ENCODE data around the gene KCNJ10. TPM values are rescaled to one million over a fixed set of nuclear protein-coding genes. Genes with fewer than 3 reads are reported as not detected.
A peak's percentile ranks its signal among the peaks of the same experiment; 100 is the strongest.

The KCNJ10 gene
- total RNA-seq, 2 donors from 2014 or later = 0.29 TPM; not detected in 1

DNA sequence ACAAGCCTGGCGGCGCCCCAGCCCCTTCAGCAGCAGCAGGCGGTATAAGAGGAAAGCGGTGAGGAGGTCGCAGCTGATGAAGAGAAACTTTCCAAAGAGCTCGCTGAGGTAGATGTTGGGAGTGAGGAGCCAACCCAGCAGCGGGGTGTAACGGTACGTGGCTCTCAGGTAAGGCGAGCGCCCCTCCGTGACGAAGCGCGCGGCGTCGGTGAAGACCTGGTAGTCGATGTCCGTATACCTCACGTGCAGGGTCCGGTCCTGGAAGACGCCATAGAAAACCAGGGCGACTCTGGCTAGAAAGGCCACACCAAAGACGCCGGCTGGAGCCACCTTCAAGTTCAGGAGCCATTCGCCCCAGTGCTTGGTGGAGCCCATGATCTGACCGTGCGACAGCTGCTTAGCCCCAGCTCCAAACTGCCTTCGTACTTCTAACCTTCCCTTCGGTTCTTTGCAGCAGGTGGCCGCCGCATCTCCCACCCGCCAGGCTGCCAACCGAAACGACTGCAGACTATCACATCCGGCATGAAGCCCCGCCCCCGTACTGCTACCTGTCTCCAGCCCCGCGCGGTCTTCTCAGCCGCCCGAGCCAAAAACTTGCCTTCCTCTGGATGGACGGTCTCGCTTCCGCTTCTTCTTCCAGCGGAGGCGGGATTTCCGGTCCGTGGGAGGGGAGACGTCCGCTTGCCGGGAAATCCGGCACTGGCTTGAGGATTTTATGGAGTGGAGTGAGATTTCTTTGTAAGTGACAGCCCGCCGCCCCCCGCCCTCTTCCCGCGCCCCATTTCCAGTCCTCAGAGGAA lies 38.4 kb downstream of the KCNJ10 start, which contains the start of gene PIGM:
Gene PIGM, minus strand, starts transcription at position 626 of the 800 bp plus-strand sequence. Its CDS starts 251 bp downstream, at position 375.
- Histone ChIP-seq H3K36me3 (no peaks in the 10 kb centered on the region), H3K4me1 (peaks cover 11% of the 10 kb centered on the region), H3K4me3 (peak within 1 kb of the TSS; percentile 67), H3K9ac (ENCODE audit: low read depth in 2 of 2, low read length in 2 of 2) (peak within 1 kb of the TSS; percentile 72 to 84), H3K27ac (peak within 1 kb of the TSS; percentile 46), H3K9me3 (no peaks in the 10 kb centered on the region), H3K27me3 (no peaks in the 10 kb centered on the region)
- DNase-seq = peak; percentile 98
- intact Hi-C loops (cut with DNase I) = no loop called here
- TF ChIP-seq, protein P1, sequence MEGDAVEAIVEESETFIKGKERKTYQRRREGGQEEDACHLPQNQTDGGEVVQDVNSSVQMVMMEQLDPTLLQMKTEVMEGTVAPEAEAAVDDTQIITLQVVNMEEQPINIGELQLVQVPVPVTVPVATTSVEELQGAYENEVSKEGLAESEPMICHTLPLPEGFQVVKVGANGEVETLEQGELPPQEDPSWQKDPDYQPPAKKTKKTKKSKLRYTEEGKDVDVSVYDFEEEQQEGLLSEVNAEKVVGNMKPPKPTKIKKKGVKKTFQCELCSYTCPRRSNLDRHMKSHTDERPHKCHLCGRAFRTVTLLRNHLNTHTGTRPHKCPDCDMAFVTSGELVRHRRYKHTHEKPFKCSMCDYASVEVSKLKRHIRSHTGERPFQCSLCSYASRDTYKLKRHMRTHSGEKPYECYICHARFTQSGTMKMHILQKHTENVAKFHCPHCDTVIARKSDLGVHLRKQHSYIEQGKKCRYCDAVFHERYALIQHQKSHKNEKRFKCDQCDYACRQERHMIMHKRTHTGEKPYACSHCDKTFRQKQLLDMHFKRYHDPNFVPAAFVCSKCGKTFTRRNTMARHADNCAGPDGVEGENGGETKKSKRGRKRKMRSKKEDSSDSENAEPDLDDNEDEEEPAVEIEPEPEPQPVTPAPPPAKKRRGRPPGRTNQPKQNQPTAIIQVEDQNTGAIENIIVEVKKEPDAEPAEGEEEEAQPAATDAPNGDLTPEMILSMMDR (IDR thresholded peaks at IDR 0.05) = no peak

DNA sequence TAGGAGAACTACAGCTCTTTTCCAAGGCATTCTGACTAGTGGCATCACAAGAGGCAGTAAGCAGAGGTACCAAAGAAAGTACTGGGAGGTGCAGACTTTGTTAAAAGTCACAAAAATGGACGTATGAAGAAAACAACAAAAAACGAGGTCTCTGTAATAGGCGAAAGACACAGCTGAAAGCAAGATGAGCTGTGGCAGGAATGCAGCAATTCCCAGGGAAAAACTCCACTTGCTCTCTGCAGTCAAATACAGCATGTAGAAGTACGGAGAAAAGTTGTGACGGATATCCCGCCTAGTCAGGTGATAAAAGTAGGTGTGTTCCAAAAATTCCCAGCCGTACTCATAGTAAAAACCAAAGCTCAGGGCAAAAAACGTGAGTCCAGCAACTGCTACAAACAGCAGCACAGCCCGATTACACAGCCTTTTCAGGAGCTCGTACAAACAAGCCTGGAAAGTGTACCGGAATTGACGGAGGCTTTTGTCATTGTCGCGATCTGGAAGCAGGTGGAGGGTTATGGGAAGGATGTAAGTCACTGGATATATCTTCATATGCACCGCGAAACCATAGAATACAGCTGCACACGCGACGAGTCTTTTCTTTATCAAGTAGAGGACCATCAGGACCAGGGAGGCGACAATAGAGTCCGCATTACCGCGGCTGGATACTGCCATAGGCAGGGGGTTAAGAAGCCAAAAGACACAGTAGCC lies 39.1 kb downstream of the KCNJ10 start:
- no peaks in the 10 kb centered on the region for H3K9me3 ChIP-seq
- H3K27me3 ChIP-seq = no peaks in the 10 kb centered on the region
- peak overlapping the region; percentile 67 for H3K4me3 ChIP-seq
- H3K27ac ChIP-seq = peak overlapping the region; percentile 46
- H3K36me3 ChIP-seq = no peaks in the 10 kb centered on the region
- DNase-seq = peak; percentile 34
- peaks cover 11% of the 10 kb centered on the region for H3K4me1 ChIP-seq
- peak overlapping the region; percentile 72 to 84 for H3K9ac ChIP-seq (ENCODE audit: low read depth in 2 of 2, low read length in 2 of 2)
- intact Hi-C loops (cut with DNase I) = no loop called here
- TF ChIP-seq, protein P1 (IDR thresholded peaks at IDR 0.05) = no peak

DNA sequence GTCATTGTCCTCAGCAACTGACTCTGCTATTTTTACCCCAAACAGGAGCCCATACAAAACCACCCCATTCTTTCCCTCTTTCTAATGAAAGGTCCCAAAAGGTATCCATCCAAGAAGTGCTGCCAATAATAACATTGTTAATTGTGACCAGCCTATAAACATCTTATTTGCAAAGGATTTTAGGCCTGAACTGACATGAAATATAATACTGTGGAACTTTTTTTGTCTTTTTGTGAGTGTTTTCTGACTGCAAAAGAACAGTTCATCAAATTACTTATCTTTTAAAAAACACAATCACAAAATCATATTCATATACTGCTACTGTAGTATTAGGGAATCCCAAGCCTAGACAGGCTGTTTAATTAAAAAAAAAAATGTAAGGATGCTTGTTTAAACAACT lies 41.5 kb downstream of the KCNJ10 start:
- Histone ChIP-seq H3K4me3 (no peak overlapping the region), H3K9me3 (no peaks in the 10 kb centered on the region), H3K36me3 (no peaks in the 10 kb centered on the region), H3K9ac (ENCODE audit: low read depth in 2 of 2, low read length in 2 of 2) (no peak overlapping the region), H3K27ac (no peak overlapping the region), H3K4me1 (peaks cover 11% of the 10 kb centered on the region), H3K27me3 (no peaks in the 10 kb centered on the region)
- TF ChIP-seq, protein P1 (IDR thresholded peaks at IDR 0.05) = no peak
- no peak for DNase-seq
- intact Hi-C loops (cut with DNase I) = no loop called here

DNA sequence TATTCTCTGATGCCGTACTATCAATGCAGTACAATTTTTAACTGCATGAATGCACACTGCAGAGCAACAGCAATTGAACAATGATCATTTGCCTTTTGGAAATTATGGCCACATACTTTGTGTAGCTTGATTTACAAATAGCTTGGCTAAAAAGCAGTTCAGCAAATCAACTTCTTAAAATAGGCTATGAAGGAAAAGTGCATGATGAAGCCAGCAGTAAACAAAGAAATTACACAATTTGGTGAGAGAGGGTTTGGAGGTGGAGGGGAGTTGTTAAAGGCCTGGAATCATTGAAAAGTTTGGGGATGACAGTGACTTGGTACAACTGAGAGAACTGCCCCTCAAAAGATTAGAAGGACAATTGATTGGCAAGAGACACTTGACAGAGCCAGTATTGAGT lies 44.6 kb downstream of the KCNJ10 start:
- Histone ChIP-seq H3K4me3 (no peak overlapping the region), H3K36me3 (no peaks in the 10 kb centered on the region), H3K9ac (ENCODE audit: low read depth in 2 of 2, low read length in 2 of 2) (no peak overlapping the region), H3K9me3 (no peaks in the 10 kb centered on the region), H3K4me1 (peaks cover 4% of the 10 kb centered on the region), H3K27me3 (no peaks in the 10 kb centered on the region), H3K27ac (no peak overlapping the region)
- TF ChIP-seq, protein P1 (IDR thresholded peaks at IDR 0.05) = no peak
- no peak for DNase-seq
- intact Hi-C loops (cut with DNase I) = no loop called here

DNA sequence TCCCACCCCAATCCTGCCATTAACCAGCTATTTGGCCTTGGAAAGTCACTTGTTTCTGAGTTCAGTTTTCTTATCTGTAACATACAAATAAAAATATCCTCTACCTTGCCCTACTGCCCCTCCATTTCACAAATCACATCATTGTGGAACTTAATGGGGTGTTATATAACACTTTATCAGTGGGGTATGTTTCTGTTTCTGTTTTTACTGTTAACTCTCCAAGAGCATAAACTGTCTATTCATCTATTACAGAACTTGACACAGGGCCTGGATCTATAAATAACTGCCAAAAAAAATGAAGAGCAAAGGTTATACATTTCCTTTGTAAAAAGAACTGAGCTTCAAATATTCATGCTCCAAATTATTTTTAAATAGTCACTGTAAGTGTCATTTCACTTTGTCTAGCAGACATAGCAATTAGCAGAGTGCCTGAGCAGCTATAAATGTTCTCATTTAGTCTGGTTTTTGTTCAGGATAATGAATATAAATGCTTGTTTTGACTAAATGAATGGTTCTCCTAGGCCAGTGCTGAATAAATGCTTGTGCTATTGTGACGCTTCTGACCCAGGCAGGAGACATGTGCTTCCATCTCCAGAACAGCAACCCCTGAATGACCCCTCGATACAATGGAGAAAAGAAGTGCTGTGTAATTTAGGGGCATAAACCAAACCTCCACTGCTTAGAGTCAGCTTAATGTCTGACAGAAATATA lies 45.6 kb downstream of the KCNJ10 start:
- Histone ChIP-seq H3K36me3 (no peaks in the 10 kb centered on the region), H3K4me3 (no peak overlapping the region), H3K9me3 (no peaks in the 10 kb centered on the region), H3K27ac (no peak overlapping the region), H3K27me3 (no peaks in the 10 kb centered on the region), H3K4me1 (no peaks in the 10 kb centered on the region), H3K9ac (ENCODE audit: low read depth in 2 of 2, low read length in 2 of 2) (no peak overlapping the region)
- no peak for DNase-seq
- TF ChIP-seq, protein P1 (IDR thresholded peaks at IDR 0.05) = no peak
- intact Hi-C loops (cut with DNase I) = no loop called here

All from colonic mucosa (tissue), 4 donors.